ENCODE measurements around the gene FBXW2. TPM values are rescaled to one million over a fixed set of nuclear protein-coding genes. Genes with fewer than 3 reads are reported as not detected.

FBXW2 gene
- polyA plus RNA-seq, 1 of the 3 experiments (the other 2 are of a cell fraction), result 40.1 TPM

DNA sequence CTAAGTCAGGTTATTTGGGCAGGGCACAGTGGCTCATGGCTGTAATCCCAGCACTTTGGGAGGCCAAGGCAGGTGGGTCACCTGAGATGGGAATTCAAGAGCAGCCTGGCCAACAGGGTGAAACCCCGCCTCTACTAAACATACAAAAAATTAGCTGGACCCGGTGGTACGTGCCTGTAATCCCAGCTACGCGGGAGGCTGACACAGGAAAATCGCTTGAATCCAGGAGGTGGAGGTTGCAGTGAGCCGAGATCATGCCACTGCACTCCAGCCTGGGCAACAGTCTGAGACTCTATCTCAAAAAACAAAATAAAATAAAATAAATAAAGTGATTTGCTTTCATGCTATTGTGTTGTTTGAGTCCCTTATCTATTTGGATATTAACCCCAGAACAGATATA, 8.2 kb upstream of the FBXW2 start (continued):
- TF ChIP-seq, protein P1, sequence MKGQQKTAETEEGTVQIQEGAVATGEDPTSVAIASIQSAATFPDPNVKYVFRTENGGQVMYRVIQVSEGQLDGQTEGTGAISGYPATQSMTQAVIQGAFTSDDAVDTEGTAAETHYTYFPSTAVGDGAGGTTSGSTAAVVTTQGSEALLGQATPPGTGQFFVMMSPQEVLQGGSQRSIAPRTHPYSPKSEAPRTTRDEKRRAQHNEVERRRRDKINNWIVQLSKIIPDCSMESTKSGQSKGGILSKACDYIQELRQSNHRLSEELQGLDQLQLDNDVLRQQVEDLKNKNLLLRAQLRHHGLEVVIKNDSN (IDR thresholded peaks at IDR 0.05; ENCODE audit: borderline replicate concordance, low read depth), result no peak
- no peak for TF ChIP-seq YY1 (IDR thresholded peaks at IDR 0.05; ENCODE audit: low read depth)
- no peak for TF ChIP-seq GATA2 (CRISPR knock-in tag; IDR thresholded peaks at IDR 0.05)

DNA sequence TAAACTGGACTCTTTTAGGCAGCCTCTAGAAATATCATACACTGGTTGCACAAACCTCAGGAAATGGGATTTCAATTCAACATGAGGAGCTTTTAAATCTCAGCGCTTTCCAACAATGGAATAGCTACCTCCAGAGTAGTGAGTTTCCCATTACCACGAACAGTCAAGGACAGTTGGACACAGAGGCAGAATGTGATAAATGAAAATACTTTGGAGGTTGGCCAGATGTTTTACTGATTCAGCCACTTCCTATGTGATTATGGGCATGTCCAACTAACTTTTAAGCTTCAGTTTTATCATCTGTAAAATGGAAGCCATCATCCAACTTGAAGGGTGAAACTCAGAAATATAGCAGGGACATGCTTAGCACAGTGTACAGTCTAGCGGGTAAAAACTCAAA, 2.1 kb downstream of the FBXW2 start:
- Histone ChIP-seq H3K79me2 (ENCODE audit: insufficient read depth) (peaks cover 75% of the 10 kb centered on the region), H3K4me3 (ENCODE audit: low read depth in 2 of 2, low read length in 1 of 2) (no peak overlapping the region), H4K20me1 (ENCODE audit: insufficient read depth) (peaks cover 4% of the 10 kb centered on the region), H3K4me1 (ENCODE audit: control insufficient read depth in 1 of 2, insufficient read depth in 2 of 2, low read depth in 1 of 2, low read length in 1 of 2) (peaks cover 15 to 16% of the 10 kb centered on the region in 2 experiments), H3K27ac (ENCODE audit: low read depth in 2 of 2, low read length in 1 of 2) (no peak overlapping the region), H3K36me3 (replicated peaks in 1 of 2; ENCODE audit: control insufficient read depth in 1 of 2, insufficient read depth in 2 of 2, low read length in 1 of 2) (peaks cover 22 to 37% of the 10 kb centered on the region in 2 experiments), H2AFZ (ENCODE audit: low read depth) (no peak overlapping the region), H3K27me3 (ENCODE audit: insufficient read depth) (no peaks in the 10 kb centered on the region), H3K9me3 (no peaks in the 10 kb centered on the region), H3F3A (replicated peaks; ENCODE audit: insufficient read depth) (peaks cover 13% of the 10 kb centered on the region), H3K9ac (no peak overlapping the region), H3K9me2 (no peaks in the 10 kb centered on the region), H3K4me2 (peak overlapping the region; percentile 71)
- ChIA-PET POLR2A (no interaction called here), CTCF (interaction anchor here (1.0 to 1.2 kb wide), 3 partner anchors 35 to 146 kb away, joined by 3 to 5 read pairs (median 3); no protein-coding TSS in a partner anchor)
- TF ChIP-seq FOXM1 (IDR thresholded peaks at IDR 0.05; ENCODE audit: low read depth) (no peak), NFIC (IDR thresholded peaks at IDR 0.05; ENCODE audit: borderline replicate concordance) (no peak), EP300 (IDR thresholded peaks at IDR 0.05; ENCODE audit: borderline replicate concordance in 1 of 2, low read depth in 1 of 2, low read length in 1 of 2) (no peak), RCOR1 (IDR thresholded peaks at IDR 0.05; ENCODE audit: low read length) (no peak)
- TF ChIP-seq, protein P2, sequence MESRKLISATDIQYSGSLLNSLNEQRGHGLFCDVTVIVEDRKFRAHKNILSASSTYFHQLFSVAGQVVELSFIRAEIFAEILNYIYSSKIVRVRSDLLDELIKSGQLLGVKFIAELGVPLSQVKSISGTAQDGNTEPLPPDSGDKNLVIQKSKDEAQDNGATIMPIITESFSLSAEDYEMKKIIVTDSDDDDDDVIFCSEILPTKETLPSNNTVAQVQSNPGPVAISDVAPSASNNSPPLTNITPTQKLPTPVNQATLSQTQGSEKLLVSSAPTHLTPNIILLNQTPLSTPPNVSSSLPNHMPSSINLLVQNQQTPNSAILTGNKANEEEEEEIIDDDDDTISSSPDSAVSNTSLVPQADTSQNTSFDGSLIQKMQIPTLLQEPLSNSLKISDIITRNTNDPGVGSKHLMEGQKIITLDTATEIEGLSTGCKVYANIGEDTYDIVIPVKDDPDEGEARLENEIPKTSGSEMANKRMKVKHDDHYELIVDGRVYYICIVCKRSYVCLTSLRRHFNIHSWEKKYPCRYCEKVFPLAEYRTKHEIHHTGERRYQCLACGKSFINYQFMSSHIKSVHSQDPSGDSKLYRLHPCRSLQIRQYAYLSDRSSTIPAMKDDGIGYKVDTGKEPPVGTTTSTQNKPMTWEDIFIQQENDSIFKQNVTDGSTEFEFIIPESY (IDR thresholded peaks at IDR 0.05; ENCODE audit: borderline replicate concordance, low read depth), result no peak
- TF ChIP-seq, protein P3, sequence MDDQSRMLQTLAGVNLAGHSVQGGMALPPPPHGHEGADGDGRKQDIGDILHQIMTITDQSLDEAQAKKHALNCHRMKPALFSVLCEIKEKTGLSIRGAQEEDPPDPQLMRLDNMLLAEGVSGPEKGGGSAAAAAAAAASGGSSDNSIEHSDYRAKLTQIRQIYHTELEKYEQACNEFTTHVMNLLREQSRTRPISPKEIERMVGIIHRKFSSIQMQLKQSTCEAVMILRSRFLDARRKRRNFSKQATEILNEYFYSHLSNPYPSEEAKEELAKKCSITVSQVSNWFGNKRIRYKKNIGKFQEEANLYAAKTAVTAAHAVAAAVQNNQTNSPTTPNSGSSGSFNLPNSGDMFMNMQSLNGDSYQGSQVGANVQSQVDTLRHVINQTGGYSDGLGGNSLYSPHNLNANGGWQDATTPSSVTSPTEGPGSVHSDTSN (IDR thresholded peaks at IDR 0.05), result no peak
- WGBS (ENCODE audit: low lambda C conversion rate), result 93% methylated on average over 3 of the region's 3 CpGs
- no peak for DNase-seq

DNA sequence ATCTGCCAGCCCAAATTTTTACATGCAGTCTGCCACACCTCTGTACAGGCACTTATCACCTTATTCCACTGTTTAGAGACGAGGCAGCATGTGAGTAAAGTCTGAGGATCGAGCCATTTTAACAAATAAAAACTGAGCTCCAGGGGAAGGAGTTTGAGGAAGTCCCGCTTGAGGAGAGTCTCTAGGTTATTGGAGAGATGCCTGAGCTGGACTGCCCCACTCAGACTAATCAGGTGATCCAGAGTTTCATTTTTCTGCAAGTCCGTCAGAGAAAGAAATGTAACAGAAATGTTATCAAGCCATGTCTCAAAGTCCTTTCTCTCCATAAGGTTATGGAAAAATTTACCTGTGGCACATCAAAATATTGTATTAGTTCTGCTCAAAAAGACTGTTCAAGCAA, 5.3 kb downstream of the FBXW2 start:
- WGBS (ENCODE audit: low lambda C conversion rate), result 92% methylated on average over 4 of the region's 4 CpGs
- Histone ChIP-seq H3K4me1 (ENCODE audit: control insufficient read depth in 1 of 2, insufficient read depth in 2 of 2, low read depth in 1 of 2, low read length in 1 of 2) (peaks cover 9 to 16% of the 10 kb centered on the region in 2 experiments), H3K9me3 (no peaks in the 10 kb centered on the region), H2AFZ (ENCODE audit: low read depth) (no peak overlapping the region), H3K9ac (no peak overlapping the region), H3K27me3 (ENCODE audit: insufficient read depth) (no peaks in the 10 kb centered on the region), H3F3A (replicated peaks; ENCODE audit: insufficient read depth) (no peaks in the 10 kb centered on the region), H3K36me3 (replicated peaks in 1 of 2; ENCODE audit: control insufficient read depth in 1 of 2, insufficient read depth in 2 of 2, low read length in 1 of 2) (peaks cover 31 to 48% of the 10 kb centered on the region in 2 experiments), H3K9me2 (no peaks in the 10 kb centered on the region), H3K79me2 (ENCODE audit: insufficient read depth) (peaks cover 98% of the 10 kb centered on the region), H3K27ac (ENCODE audit: low read depth in 2 of 2, low read length in 1 of 2) (no peak overlapping the region), H3K4me3 (ENCODE audit: low read depth in 2 of 2, low read length in 1 of 2) (no peak overlapping the region), H3K4me2 (no peak overlapping the region), H4K20me1 (ENCODE audit: insufficient read depth) (peaks cover 4% of the 10 kb centered on the region)
- ChIA-PET POLR2A (no interaction called here), CTCF (no interaction called here)
- no peak for DNase-seq
- TF ChIP-seq YY1 (IDR thresholded peaks at IDR 0.05; ENCODE audit: low read depth), result no peak
- no peak for TF ChIP-seq EZH2phosphoT487 (IDR thresholded peaks at IDR 0.05; ENCODE audit: borderline replicate concordance, low read depth)
- TF ChIP-seq, protein P4, sequence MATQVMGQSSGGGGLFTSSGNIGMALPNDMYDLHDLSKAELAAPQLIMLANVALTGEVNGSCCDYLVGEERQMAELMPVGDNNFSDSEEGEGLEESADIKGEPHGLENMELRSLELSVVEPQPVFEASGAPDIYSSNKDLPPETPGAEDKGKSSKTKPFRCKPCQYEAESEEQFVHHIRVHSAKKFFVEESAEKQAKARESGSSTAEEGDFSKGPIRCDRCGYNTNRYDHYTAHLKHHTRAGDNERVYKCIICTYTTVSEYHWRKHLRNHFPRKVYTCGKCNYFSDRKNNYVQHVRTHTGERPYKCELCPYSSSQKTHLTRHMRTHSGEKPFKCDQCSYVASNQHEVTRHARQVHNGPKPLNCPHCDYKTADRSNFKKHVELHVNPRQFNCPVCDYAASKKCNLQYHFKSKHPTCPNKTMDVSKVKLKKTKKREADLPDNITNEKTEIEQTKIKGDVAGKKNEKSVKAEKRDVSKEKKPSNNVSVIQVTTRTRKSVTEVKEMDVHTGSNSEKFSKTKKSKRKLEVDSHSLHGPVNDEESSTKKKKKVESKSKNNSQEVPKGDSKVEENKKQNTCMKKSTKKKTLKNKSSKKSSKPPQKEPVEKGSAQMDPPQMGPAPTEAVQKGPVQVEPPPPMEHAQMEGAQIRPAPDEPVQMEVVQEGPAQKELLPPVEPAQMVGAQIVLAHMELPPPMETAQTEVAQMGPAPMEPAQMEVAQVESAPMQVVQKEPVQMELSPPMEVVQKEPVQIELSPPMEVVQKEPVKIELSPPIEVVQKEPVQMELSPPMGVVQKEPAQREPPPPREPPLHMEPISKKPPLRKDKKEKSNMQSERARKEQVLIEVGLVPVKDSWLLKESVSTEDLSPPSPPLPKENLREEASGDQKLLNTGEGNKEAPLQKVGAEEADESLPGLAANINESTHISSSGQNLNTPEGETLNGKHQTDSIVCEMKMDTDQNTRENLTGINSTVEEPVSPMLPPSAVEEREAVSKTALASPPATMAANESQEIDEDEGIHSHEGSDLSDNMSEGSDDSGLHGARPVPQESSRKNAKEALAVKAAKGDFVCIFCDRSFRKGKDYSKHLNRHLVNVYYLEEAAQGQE (IDR thresholded peaks at IDR 0.05; ENCODE audit: low read depth, low read length), result no peak
- TF ChIP-seq, protein P1 (IDR thresholded peaks at IDR 0.05; ENCODE audit: borderline replicate concordance, low read depth), result no peak
- TF ChIP-seq TEAD4 (IDR thresholded peaks at IDR 0.05; ENCODE audit: borderline replicate concordance, insufficient read depth), result no peak
- TF ChIP-seq RFX5 (IDR thresholded peaks at IDR 0.05; ENCODE audit: low read length), result no peak
- no peak for TF ChIP-seq NRF1 (IDR thresholded peaks at IDR 0.05; ENCODE audit: low read depth, low read length)
- TF ChIP-seq RXRA (IDR thresholded peaks at IDR 0.05; ENCODE audit: borderline replicate concordance, low read depth), result no peak
- TF ChIP-seq SMC3 (IDR thresholded peaks at IDR 0.05; ENCODE audit: low read depth, low read length), result no peak
- no peak for TF ChIP-seq FOSL2 (IDR thresholded peaks at IDR 0.05; ENCODE audit: borderline replicate concordance, low read depth)
- TF ChIP-seq CHD2 (IDR thresholded peaks at IDR 0.05; ENCODE audit: low read length, partially characterized antibody), result no peak
